ENCODE measurements around the gene SCYGR1.
"Not testable (repeated sequence)": the region's sequence is repeated elsewhere in the genome, so short reads cannot be mapped to it uniquely, and the experiment has no call there.

SCYGR1 gene, protein sequence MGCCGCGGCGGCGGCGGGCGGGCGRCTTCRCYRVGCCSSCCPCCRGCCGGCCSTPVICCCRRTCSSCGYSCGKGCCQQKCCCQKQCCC
- 0 reads per million in 2 donors for total RNA-seq

DNA sequence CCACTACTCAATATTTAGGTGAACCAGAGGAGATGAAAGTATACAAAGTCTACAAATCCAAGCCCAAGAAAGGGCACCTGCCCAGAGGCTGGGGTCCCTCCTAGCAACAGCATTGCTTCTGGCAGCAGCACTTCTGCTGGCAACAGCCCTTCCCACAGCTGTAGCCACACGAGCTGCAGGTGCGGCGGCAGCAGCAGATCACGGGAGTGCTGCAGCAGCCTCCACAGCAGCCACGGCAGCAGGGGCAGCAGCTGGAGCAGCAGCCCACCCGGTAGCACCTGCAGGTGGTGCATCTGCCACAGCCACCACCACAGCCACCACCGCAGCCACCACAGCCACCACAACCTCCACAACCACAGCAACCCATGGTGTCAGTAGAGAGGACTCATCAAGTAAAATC lies at the start of gene SCYGR1:
SCYGR1 (minus strand) TSS at position 367 of the 400 bp plus-strand sequence; CDS start at position 367, 0 bp downstream.
- DNase-seq = not testable (repeated sequence)

DNA sequence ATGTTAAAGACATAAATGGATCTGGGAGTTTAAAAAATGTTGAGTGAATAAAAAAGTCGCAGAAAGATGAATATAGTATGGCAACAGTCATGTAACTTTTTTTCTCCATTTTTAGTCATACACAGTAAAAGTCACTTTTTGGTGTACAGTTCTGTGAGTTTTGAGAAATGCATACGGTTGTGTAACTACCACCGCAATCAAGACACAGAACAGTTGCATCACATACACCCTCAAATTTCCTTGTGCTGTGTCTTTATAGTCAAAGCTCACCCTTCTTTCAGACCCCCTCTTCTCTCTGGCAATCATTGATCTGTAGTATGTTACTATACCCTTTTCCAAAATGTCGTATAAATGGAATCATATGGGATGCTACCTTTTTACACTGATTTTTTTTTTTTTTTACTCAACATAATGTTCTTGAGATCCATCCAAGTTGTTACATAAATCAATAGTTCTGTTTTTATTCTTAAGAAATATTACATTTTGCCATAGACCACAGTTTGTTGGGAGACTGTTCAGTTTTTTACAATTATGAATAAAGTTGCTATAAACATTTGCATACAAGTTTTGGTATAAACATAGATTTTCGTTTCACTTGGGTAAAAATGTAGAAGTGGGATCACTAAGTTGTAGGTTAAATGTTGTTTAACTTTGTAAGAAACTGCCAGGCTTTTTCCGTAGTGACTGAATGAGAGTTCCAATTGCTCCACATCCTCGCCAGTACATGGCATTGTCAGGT lies 48.9 kb upstream of the SCYGR1 start:
- DNase-seq = no peak

DNA sequence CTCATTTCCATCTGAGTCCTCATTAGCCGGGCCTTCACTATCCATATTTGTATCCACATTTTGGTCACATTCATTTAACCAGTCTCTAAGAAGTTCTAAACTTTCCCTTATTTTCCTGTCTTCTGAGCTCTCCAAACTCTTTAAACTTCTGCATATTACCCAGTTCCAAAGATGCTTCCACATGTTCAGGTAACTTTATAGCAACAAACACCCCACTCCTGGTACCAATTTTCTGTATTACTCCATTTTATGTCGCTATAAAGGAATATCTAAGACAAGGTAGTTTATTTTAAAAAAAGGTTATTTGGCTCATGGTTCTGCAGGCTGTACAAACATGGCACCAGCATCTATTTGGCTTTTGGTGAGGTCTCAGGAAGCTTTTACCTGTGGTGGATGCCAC lies 45.4 kb upstream of the SCYGR1 start:
- no peak for DNase-seq

GRCh38 chr2:227430639-227431038 lies 42.9 kb upstream of the SCYGR1 start:
- no peak for DNase-seq

DNA sequence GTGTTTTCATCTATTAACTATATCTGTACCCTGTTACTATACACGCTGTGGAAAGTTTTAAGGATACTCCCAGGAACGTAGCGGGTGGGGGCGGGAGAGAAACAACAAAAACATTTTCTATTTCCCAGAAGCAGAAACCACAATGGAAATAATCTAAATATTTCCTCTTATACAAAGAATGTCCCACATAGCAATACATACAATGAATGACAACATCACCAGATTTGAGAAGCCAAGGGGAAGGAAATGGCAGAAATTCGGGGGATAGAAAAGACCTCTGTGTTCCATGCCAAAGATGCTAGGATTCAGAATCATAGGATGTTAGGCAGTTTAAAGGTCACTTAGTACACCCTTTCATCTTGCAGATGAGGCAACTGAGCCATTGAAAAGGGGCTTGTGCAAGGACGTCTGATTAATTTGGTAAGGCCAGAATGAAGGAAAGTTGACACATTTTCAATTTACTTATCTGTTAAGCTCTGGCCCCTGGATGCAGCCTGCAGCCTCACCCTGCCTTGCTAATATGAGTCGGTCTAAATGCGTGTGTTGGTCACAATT lies 41.1 kb upstream of the SCYGR1 start:
- DNase-seq = no peak

- no peak for DNase-seq
Measured at GRCh38 chr2:227423656-227424499, 36.1 kb upstream of the SCYGR1 start.

- no peak for DNase-seq
Measured at GRCh38 chr2:227420087-227421052, 32.6 kb upstream of the SCYGR1 start.

DNA sequence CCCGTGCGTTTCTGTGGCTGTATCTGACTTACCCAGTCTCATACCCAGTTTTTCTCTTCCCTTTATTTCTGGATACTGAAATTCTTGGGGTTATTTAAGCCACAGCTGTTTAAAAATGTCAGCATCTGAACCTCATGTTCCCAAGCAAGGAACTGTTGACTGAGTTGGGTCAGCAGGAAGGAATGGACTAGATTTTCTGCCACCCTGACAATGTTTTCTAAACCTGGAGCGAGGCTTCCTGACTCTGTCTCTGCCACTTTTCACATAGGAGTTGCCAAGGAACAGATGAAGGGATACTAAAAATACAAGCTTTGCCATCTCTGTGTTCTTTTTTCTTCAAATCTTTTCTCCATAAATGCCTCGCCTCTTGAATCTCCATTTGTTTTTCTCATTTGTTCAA lies 29.0 kb upstream of the SCYGR1 start:
- DNase-seq = no peak

GRCh38 chr2:227415538-227416424 lies 28.0 kb upstream of the SCYGR1 start:
- no peak for DNase-seq

GRCh38 chr2:227414846-227415245 lies 27.1 kb upstream of the SCYGR1 start:
- no peak for DNase-seq

DNA sequence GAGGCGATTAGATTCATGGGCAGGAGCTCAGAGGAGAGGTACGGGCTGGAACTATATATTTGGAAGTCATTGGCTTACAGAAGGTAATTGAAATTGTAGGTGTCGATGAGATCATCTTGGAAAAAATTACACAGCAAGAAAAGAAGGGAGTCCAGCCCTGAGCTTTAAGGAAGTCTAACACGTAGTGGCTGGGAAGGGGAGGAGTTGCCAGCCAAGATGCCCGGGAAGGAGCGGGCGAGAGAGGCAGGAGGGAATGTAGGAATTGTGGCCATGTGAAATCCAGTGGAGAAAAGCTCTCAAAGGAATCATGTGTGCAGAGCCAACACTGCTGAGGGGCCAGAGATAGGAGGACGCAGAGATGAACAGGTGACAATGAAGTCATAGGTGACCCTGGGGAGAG lies 25.6 kb upstream of the SCYGR1 start:
- no peak for DNase-seq

- no peak for DNase-seq
Measured at GRCh38 chr2:227412877-227413276, 25.1 kb upstream of the SCYGR1 start.

DNA sequence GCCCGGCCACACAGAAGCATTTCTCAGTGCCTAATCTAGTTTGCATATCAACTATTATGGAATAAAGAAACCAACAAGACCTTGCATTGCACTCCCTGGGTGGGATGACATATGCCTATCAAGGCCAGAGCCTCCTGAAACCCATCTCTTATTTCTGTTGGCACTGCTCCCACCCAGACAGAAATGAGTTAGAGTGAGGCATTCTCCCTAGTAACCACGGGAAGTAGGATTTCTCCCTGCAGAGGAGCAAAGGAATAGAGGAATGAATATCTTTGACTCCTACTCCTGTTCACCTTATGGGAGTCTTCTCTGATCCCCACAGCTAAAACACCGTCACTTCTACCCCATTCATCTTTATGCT lies 24.2 kb upstream of the SCYGR1 start:
- DNase-seq = no peak

- DNase-seq = no peak
Measured at GRCh38 chr2:227411320-227411989, 23.7 kb upstream of the SCYGR1 start.

DNA sequence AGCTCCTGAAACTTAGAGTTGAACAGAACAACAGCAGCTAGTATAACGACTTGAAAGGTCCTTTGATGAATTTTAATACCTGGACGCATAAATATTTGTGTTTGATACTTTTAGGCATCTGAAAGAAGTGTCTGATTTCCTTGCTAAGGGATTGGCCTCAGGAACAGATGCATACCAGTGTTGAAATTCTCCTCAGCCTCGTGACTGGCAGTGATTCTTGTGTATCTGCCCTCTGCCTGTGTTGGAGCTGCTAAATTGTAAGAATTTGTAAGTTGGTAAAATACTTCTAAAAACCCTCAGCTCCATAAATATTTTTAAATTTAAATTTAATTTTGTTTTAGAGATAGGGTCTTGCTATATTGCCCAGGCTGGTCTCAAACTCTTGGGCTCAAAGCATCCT lies 22.4 kb upstream of the SCYGR1 start:
- DNase-seq = no peak

DNA sequence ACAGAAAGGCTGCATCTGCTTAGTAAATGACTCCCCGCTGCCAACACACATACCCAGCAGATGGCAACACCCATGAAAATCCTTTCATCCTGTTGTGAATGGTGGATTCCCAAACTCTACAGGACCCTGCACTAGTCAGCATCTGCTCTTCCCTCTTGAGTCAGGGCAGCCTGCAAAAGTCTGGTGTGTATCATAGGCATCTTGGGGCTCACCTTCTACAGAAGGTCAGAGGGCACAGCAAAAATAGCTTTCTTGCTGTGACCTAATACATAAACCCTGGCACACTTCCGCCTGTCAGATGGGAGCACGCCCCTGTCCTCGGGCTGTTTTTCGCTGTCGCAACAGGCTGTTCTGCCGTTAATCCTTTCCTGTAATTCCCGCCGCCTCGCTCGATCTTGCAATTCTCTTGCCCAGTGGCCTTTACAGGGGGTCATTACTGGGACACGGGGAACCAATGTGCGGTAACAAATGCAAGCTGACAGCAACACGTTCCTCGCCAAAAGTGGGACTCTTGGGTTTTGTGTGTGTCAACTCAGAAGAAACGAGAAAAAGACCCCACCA lies 19.9 kb upstream of the SCYGR1 start:
- DNase-seq = no peak

GRCh38 chr2:227406177-227407031 lies 18.7 kb upstream of the SCYGR1 start:
- DNase-seq = no peak

DNA sequence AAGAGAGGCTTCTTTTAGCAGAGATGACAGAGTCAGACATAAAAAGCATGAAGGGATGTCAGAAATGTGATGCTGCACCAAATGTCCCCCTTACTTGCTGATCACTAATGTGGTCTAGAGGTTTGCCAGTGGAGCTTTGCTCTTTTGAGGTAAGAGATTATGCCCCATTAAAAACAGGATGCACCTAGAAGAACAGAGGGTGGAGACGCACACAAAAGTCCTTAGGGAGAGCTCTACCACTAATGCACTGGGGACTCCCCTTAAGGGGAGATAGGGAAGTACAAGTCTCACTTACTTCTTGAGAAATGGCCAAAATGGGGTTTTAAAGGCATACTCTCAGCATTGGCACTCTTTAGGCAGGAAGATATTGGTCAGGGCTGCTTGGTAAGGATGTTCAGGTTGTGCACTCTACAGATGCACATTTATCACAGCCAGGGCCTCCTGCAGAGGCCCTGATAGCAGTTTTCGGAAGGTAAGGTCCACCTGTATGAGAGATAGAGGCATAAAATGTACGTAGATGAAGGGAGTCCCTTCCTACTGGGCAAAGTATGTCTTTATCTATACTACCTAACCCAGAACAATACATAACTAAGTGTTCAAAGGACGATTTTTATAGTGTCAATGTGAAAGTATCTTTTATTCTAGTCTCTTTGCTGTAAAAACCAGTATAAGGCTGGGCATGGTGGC lies 17.0 kb upstream of the SCYGR1 start:
- no peak for DNase-seq

- DNase-seq = no peak
Measured at GRCh38 chr2:227402959-227403358, 15.2 kb upstream of the SCYGR1 start.

Data from activated gamma-delta T cell (primary cell).